Esophagus squamous epithelium (tissue), 4 donors: Measurements from ENCODE around the gene GSPT1.

Experiments
- CTCF ChIP-seq, 6 experiments: fragments of 450-650 bp in 4 of 6; fragments of 200-600 bp in 2 of 6; sonication (generic) in 2 of 6; IDR thresholded peaks; one replicate each; pipeline ENCODE4 v1.5.1; 2016 to 2019; ENCODE audit warnings: antibody characterized with exemption in 6 of 6, mild to moderate bottlenecking in 4 of 6, moderate library complexity in 4 of 6
- POLR2A ChIP-seq, 4 donors: fragments of 450-650 bp; IDR thresholded peaks; one replicate each; pipeline ENCODE4 v1.6.1; 2017; ENCODE audit warnings: antibody characterized with exemption in 4 of 4, mild to moderate bottlenecking in 4 of 4, moderate library complexity in 3 of 4

- TF ChIP-seq CTCF (IDR thresholded peaks at IDR 0.05) (no peak), POLR2A (IDR thresholded peaks at IDR 0.05) (no peak)
Measured at GRCh38 chr16:11877374-11877773, 38.4 kb downstream of the GSPT1 start.
